ENCODE data around the gene SIX6.
"Not testable (repeated sequence)": the region's sequence is repeated elsewhere in the genome, so short reads cannot be mapped to it uniquely, and the experiment has no call there.

Gene SIX6

GRCh38 chr14:60508707-60509437, at the start of gene SIX6:
TSS of gene SIX6 (plus strand) at chr14:60509146. CDS start at chr14:60509399, 253 bp downstream.
- DNase-seq (ENCODE audit: low spot score) = no peak

GRCh38 chr14:60480248-60480647, 28.7 kb upstream of the SIX6 start:
- not testable (repeated sequence) for DNase-seq (ENCODE audit: low spot score)

GRCh38 chr14:60482743-60483142, 26.2 kb upstream of the SIX6 start:
- DNase-seq (ENCODE audit: low spot score) = no peak

- DNase-seq (ENCODE audit: low spot score) = no peak
Measured at GRCh38 chr14:60485057-60485597, 23.8 kb upstream of the SIX6 start.

- DNase-seq (ENCODE audit: low spot score) = no peak
Measured at GRCh38 chr14:60485598-60486251, 23.2 kb upstream of the SIX6 start, which contains the start of gene C14orf39. TSS of gene C14orf39 (minus strand) at chr14:60486063. CDS start at chr14:60485078, 985 bp downstream.

- DNase-seq (ENCODE audit: low spot score) = no peak
Measured at GRCh38 chr14:60487211-60487610, 21.7 kb upstream of the SIX6 start.

- DNase-seq (ENCODE audit: low spot score) = no peak
Measured at GRCh38 chr14:60488175-60488574, 20.8 kb upstream of the SIX6 start.

- DNase-seq (ENCODE audit: low spot score) = no peak
Measured at GRCh38 chr14:60490270-60490669, 18.7 kb upstream of the SIX6 start.

GRCh38 chr14:60495946-60496345, 13.0 kb upstream of the SIX6 start:
- DNase-seq (ENCODE audit: low spot score) = no peak

- no peak for DNase-seq (ENCODE audit: low spot score)
Measured at GRCh38 chr14:60502541-60502940, 6.4 kb upstream of the SIX6 start.

- DNase-seq (ENCODE audit: low spot score) = no peak
Measured at GRCh38 chr14:60505448-60505847, 3.5 kb upstream of the SIX6 start.

GRCh38 chr14:60506010-60506409, 2.9 kb upstream of the SIX6 start:
- no peak for DNase-seq (ENCODE audit: low spot score)

- DNase-seq (ENCODE audit: low spot score) = no peak
Measured at GRCh38 chr14:60506462-60506984, 2.4 kb upstream of the SIX6 start.

- DNase-seq (ENCODE audit: low spot score) = no peak
Measured at GRCh38 chr14:60506985-60507829, 1.7 kb upstream of the SIX6 start.

- no peak for DNase-seq (ENCODE audit: low spot score)
Measured at GRCh38 chr14:60508363-60508706, 611 bp upstream of the SIX6 start.

GRCh38 chr14:60509438-60510253, 700 bp downstream of the SIX6 start:
- DNase-seq (ENCODE audit: low spot score) = no peak

GRCh38 chr14:60510254-60510950, 1.5 kb downstream of the SIX6 start:
- DNase-seq (ENCODE audit: low spot score) = no peak

GRCh38 chr14:60510951-60511599, 2.1 kb downstream of the SIX6 start:
- DNase-seq (ENCODE audit: low spot score) = no peak

GRCh38 chr14:60512126-60512525, 3.2 kb downstream of the SIX6 start:
- no peak for DNase-seq (ENCODE audit: low spot score)

GRCh38 chr14:60512973-60513571, 4.1 kb downstream of the SIX6 start:
- no peak for DNase-seq (ENCODE audit: low spot score)
